Nephron (organoid): ENCODE results near the gene WWOX.
A peak's percentile ranks its signal among the peaks of the same experiment; 100 is the strongest.

ENCODE experiments used
- H3K27ac Mint-ChIP-seq, 3 experiments: 2 replicates each; pipeline ENCODE4 v1.8.0; 2020; ENCODE audit warnings: mixed read lengths in 3 of 3, mild to moderate bottlenecking in 2 of 3, moderate library complexity in 1 of 3
- H3K27me3 Mint-ChIP-seq: 2 replicates; pipeline ENCODE4 v1.8.0; 2021; ENCODE audit warnings: low read depth, mild to moderate bottlenecking, moderate library complexity, mixed read lengths
- H3K36me3 Mint-ChIP-seq: 2 replicates; pipeline ENCODE4 v1.8.0; 2020; ENCODE audit warnings: low read depth, mixed read lengths
- H3K4me1 Mint-ChIP-seq: 2 replicates; pipeline ENCODE4 v1.8.0; 2020; ENCODE audit warnings: mixed read lengths
- H3K4me3 Mint-ChIP-seq, 3 experiments: 2 replicates each; pipeline ENCODE4 v1.8.0; 2020; ENCODE audit warnings: mild to moderate bottlenecking in 3 of 3, mixed read lengths in 3 of 3, moderate library complexity in 2 of 3
- H3K9me3 Mint-ChIP-seq: 2 replicates; pipeline ENCODE4 v1.8.0; 2020; ENCODE audit warnings: mixed read lengths
- CTCF ChIP-seq, 3 experiments: fragments of 200-600 bp; sonication (generic); IDR thresholded peaks; one replicate each; pipeline ENCODE4 v1.5.0; 2021; ENCODE audit warnings: antibody characterized with exemption in 3 of 3; ENCODE audit not compliant: unreplicated experiment in 3 of 3

The WWOX gene

GRCh38 chr16:78804058-78804735, 704.7 kb downstream of the WWOX start:
- Mint-ChIP-seq H3K4me1 (peaks cover 20% of the 10 kb centered on the region), H3K27ac (no peak overlapping the region), H3K36me3 (no peaks in the 10 kb centered on the region), H3K27me3 (peaks cover 8% of the 10 kb centered on the region), H3K9me3 (no peaks in the 10 kb centered on the region), H3K4me3 (no peak overlapping the region)
- TF ChIP-seq CTCF (IDR thresholded peaks at IDR 0.05; ENCODE audit: unreplicated experiment in 3 of 3): no peak

DNA sequence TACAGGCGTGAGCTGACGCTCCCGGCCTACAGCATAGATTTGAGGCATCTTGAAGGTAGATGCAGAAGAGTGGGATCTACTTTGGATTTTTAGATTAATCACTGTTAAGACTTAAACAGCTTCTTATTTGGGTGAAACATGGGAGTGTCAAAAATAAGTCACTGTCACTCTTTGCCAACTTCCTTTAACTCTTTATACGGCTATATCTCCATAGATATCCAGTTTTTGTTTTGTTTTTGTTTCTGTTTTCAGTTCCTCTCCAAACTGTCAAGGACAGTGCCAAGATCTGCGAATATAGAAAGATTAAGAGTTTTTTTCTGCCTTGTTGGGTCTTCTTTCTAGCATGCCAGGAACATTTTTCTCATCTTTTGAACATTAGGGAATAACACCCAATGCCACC, 706.1 kb downstream of the WWOX start:
- no peaks in the 10 kb centered on the region for H3K36me3 Mint-ChIP-seq
- H3K9me3 Mint-ChIP-seq: no peaks in the 10 kb centered on the region
- no peak overlapping the region for H3K4me3 Mint-ChIP-seq
- peaks cover 9% of the 10 kb centered on the region for H3K4me1 Mint-ChIP-seq
- no peak overlapping the region for H3K27ac Mint-ChIP-seq
- peaks cover 8% of the 10 kb centered on the region for H3K27me3 Mint-ChIP-seq
- no peak for TF ChIP-seq CTCF (IDR thresholded peaks at IDR 0.05; ENCODE audit: unreplicated experiment in 3 of 3)

GRCh38 chr16:78811247-78811646, 711.8 kb downstream of the WWOX start:
- H3K4me1 Mint-ChIP-seq: peaks cover 36% of the 10 kb centered on the region
- H3K27me3 Mint-ChIP-seq: peaks cover 4% of the 10 kb centered on the region
- H3K4me3 Mint-ChIP-seq: no peak overlapping the region
- H3K27ac Mint-ChIP-seq: no peak overlapping the region
- no peaks in the 10 kb centered on the region for H3K36me3 Mint-ChIP-seq
- no peaks in the 10 kb centered on the region for H3K9me3 Mint-ChIP-seq
- TF ChIP-seq CTCF (IDR thresholded peaks at IDR 0.05; ENCODE audit: unreplicated experiment in 3 of 3): no peak

GRCh38 chr16:78812582-78812981, 713.1 kb downstream of the WWOX start:
- H3K27me3 Mint-ChIP-seq: peaks cover 6% of the 10 kb centered on the region
- H3K9me3 Mint-ChIP-seq: no peaks in the 10 kb centered on the region
- H3K27ac Mint-ChIP-seq: no peak overlapping the region
- TF ChIP-seq CTCF (IDR thresholded peaks at IDR 0.05; ENCODE audit: unreplicated experiment in 3 of 3): no peak
- H3K4me3 Mint-ChIP-seq: no peak overlapping the region
- H3K4me1 Mint-ChIP-seq: peaks cover 49% of the 10 kb centered on the region
- H3K36me3 Mint-ChIP-seq: no peaks in the 10 kb centered on the region

GRCh38 chr16:78813661-78814311, 714.3 kb downstream of the WWOX start:
- no peak overlapping the region for H3K4me3 Mint-ChIP-seq

More at GRCh38 chr16:78813661-78814311, 714.3 kb downstream of the WWOX start:
- H3K9me3 Mint-ChIP-seq: no peaks in the 10 kb centered on the region
- no peaks in the 10 kb centered on the region for H3K36me3 Mint-ChIP-seq
- H3K27me3 Mint-ChIP-seq: peaks cover 13% of the 10 kb centered on the region
- TF ChIP-seq CTCF (IDR thresholded peaks at IDR 0.05; ENCODE audit: unreplicated experiment in 3 of 3): no peak
- H3K4me1 Mint-ChIP-seq: peaks cover 52% of the 10 kb centered on the region
- peak overlapping the region; percentile 8 to 20 (median 18) for H3K27ac Mint-ChIP-seq
